ENCODE measurements around the gene SIPA1. TPM values are rescaled to one million over a fixed set of nuclear protein-coding genes. Genes with fewer than 3 reads are reported as not detected.

SIPA1 gene
- total RNA-seq, 2 donors from 2014 or later = 39.9 to 46.8 TPM

DNA sequence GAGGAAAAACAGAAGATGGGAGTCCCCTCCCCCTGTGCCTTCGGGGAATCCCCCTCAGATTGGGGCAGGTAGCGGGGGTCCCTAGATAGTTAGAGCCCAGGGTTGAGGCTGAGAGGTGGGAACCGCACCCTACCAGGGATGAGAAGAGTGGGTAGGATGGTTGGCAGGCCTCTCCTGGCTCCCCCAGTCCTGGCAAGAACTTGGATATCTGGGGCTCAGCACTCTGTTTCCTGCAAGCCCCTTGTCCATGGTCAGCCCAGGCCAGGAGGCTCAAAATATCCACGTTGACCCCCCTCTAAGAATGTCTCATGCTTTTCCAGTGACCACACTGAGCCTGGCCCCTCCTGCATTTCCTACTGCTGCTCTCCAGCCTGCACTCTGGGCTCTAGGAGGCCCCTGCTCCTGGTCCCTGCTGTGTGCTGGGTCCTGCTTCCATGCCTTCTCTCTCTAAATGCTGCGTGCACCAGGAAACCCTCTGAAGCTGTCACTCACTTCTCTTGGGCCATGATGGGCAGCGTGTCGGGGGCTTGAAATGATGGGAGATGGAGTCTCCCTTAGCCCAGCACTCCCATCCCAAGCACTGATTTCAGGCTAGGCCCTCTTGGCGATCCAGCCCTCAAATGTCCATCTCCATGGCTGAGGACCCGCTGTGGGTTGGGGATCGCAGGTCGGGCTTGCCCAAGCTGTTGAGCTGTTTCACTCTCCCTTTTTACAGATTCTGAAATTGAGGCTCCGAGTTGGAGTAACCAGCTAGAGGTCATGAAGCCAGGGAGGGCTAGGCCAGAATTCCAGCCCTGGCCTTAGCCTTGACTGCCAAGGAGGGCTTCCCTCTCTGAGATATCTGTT, 25.9 kb upstream of the SIPA1 start:
- Histone ChIP-seq H3K4me3 (ENCODE audit: low read length) (peak overlapping the region; percentile 79), H3K27me3 (ENCODE audit: control insufficient read depth, insufficient read depth, low read length, poor library complexity, severe bottlenecking) (no peaks in the 10 kb centered on the region), H3K27ac (ENCODE audit: low read depth, low read length) (no peak overlapping the region), H3K36me3 (ENCODE audit: control insufficient read depth, insufficient read depth, low read length) (peaks cover 28% of the 10 kb centered on the region), H3K9me3 (ENCODE audit: control insufficient read depth, low read length) (no peaks in the 10 kb centered on the region), H3K4me1 (ENCODE audit: control insufficient read depth, insufficient read depth, low read length) (peaks cover 10% of the 10 kb centered on the region), H3K9ac (ENCODE audit: extremely low read depth, low read length, poor library complexity, severe bottlenecking) (no peak overlapping the region)
- H3K9me3 Mint-ChIP-seq = no peaks in the 10 kb centered on the region
- peaks cover 2% of the 10 kb centered on the region for H3K27me3 Mint-ChIP-seq (ENCODE audit: insufficient read depth)
- TF ChIP-seq, protein P1, sequence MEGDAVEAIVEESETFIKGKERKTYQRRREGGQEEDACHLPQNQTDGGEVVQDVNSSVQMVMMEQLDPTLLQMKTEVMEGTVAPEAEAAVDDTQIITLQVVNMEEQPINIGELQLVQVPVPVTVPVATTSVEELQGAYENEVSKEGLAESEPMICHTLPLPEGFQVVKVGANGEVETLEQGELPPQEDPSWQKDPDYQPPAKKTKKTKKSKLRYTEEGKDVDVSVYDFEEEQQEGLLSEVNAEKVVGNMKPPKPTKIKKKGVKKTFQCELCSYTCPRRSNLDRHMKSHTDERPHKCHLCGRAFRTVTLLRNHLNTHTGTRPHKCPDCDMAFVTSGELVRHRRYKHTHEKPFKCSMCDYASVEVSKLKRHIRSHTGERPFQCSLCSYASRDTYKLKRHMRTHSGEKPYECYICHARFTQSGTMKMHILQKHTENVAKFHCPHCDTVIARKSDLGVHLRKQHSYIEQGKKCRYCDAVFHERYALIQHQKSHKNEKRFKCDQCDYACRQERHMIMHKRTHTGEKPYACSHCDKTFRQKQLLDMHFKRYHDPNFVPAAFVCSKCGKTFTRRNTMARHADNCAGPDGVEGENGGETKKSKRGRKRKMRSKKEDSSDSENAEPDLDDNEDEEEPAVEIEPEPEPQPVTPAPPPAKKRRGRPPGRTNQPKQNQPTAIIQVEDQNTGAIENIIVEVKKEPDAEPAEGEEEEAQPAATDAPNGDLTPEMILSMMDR (conservative IDR thresholded peaks at IDR 0.05) = no peak
- 86 to 89% methylated on average over 10 to 12 of the region's 12 CpGs for WGBS, 2 experiments (ENCODE audit: insufficient coverage in 1 of 2, insufficient read length in 1 of 2)
- H3K36me3 Mint-ChIP-seq (ENCODE audit: low read depth) = peaks cover 30% of the 10 kb centered on the region
- peak overlapping the region; percentile 82 for H3K4me3 Mint-ChIP-seq
- H3K27ac Mint-ChIP-seq = no peak overlapping the region
- H3K4me1 Mint-ChIP-seq = peaks cover 12% of the 10 kb centered on the region
- DNase-seq = no peak

- peak overlapping the region; percentile 82 for H3K4me3 Mint-ChIP-seq
- peaks cover 30% of the 10 kb centered on the region for H3K36me3 Mint-ChIP-seq (ENCODE audit: low read depth)
- H3K27ac Mint-ChIP-seq = no peak overlapping the region
- peaks cover 2% of the 10 kb centered on the region for H3K27me3 Mint-ChIP-seq (ENCODE audit: insufficient read depth)
- DNase-seq = no peak
- Histone ChIP-seq H3K9ac (ENCODE audit: extremely low read depth, low read length, poor library complexity, severe bottlenecking) (no peak overlapping the region), H3K36me3 (ENCODE audit: control insufficient read depth, insufficient read depth, low read length) (peaks cover 35% of the 10 kb centered on the region), H3K27ac (ENCODE audit: low read depth, low read length) (no peak overlapping the region), H3K9me3 (ENCODE audit: control insufficient read depth, low read length) (no peaks in the 10 kb centered on the region), H3K4me1 (ENCODE audit: control insufficient read depth, insufficient read depth, low read length) (peaks cover 11% of the 10 kb centered on the region), H3K4me3 (ENCODE audit: low read length) (peak overlapping the region; percentile 79), H3K27me3 (ENCODE audit: control insufficient read depth, insufficient read depth, low read length, poor library complexity, severe bottlenecking) (no peaks in the 10 kb centered on the region)
- peaks cover 12% of the 10 kb centered on the region for H3K4me1 Mint-ChIP-seq
- TF ChIP-seq, protein P1 (conservative IDR thresholded peaks at IDR 0.05) = no peak
- 96 to 97% methylated on average over 6 to 7 of the region's 7 CpGs for WGBS, 2 experiments (ENCODE audit: insufficient coverage in 1 of 2, insufficient read length in 1 of 2)
- no peaks in the 10 kb centered on the region for H3K9me3 Mint-ChIP-seq
Observed at GRCh38 chr11:65612691-65613090, 25.2 kb upstream of the SIPA1 start.

- Mint-ChIP-seq H3K36me3 (ENCODE audit: low read depth) (peaks cover 26% of the 10 kb centered on the region), H3K4me1 (peaks cover 12% of the 10 kb centered on the region), H3K9me3 (no peaks in the 10 kb centered on the region), H3K27me3 (ENCODE audit: insufficient read depth) (peaks cover under 1% of the 10 kb centered on the region), H3K4me3 (peak overlapping the region; percentile 82), H3K27ac (no peak overlapping the region)
- H3K4me3 ChIP-seq (ENCODE audit: low read length) = peak overlapping the region; percentile 79
- TF ChIP-seq, protein P1 (conservative IDR thresholded peaks at IDR 0.05) = no peak
- peaks cover 8% of the 10 kb centered on the region for H3K4me1 ChIP-seq (ENCODE audit: control insufficient read depth, insufficient read depth, low read length)
- peak overlapping the region; percentile 44 for H3K9ac ChIP-seq (ENCODE audit: extremely low read depth, low read length, poor library complexity, severe bottlenecking)
- H3K27ac ChIP-seq (ENCODE audit: low read depth, low read length) = peak overlapping the region; percentile 56
- peaks cover 36% of the 10 kb centered on the region for H3K36me3 ChIP-seq (ENCODE audit: control insufficient read depth, insufficient read depth, low read length)
- no peaks in the 10 kb centered on the region for H3K9me3 ChIP-seq (ENCODE audit: control insufficient read depth, low read length)
- no peaks in the 10 kb centered on the region for H3K27me3 ChIP-seq (ENCODE audit: control insufficient read depth, insufficient read depth, low read length, poor library complexity, severe bottlenecking)
- WGBS, 2 experiments (ENCODE audit: insufficient coverage in 1 of 2, insufficient read length in 1 of 2) = 62 to 77% methylated on average over 27 to 43 of the region's 43 CpGs
- peak; percentile 69 for DNase-seq
Observed at GRCh38 chr11:65613091-65613928, 24.6 kb upstream of the SIPA1 start.

Data from endodermal cell (in vitro differentiated cells).